GM19035 (cell line): ENCODE data around the gene SH2D6.
A peak's percentile ranks its signal among the peaks of the same experiment; 100 is the strongest.
"Not testable (repeated sequence)": the region's sequence is repeated elsewhere in the genome, so short reads cannot be mapped to it uniquely, and the experiment has no call there.

Source experiments
- ATAC-seq: cut with Tn5 transposase; IDR thresholded peaks from one replicate; pipeline ENCODE4 v1.9.1; 2021; ENCODE audit not compliant: unreplicated experiment

The SH2D6 gene

GRCh38 chr2:85398426-85399182 is 19.9 kb upstream of the SH2D6 start:
- no peak for ATAC-seq

GRCh38 chr2:85399183-85399455 is 19.4 kb upstream of the SH2D6 start:
- no peak for ATAC-seq

GRCh38 chr2:85400023-85400422 is 18.5 kb upstream of the SH2D6 start:
- ATAC-seq: no peak

GRCh38 chr2:85400541-85401463 is 17.7 kb upstream of the SH2D6 start:
- no peak for ATAC-seq

GRCh38 chr2:85401464-85401805 is 17.1 kb upstream of the SH2D6 start:
- ATAC-seq: no peak

- no peak for ATAC-seq
Measured at GRCh38 chr2:85401844-85402243, 16.7 kb upstream of the SH2D6 start.

GRCh38 chr2:85405201-85406059 is 13.1 kb upstream of the SH2D6 start:
- ATAC-seq: no peak

GRCh38 chr2:85409845-85410583 is 8.5 kb upstream of the SH2D6 start, which contains the start of gene CAPG:
Gene CAPG, minus strand, starts transcription at chr2:85410366. Its CDS starts 8,221 bp downstream, at chr2:85402145.
- ATAC-seq: no peak

- ATAC-seq: no peak
Measured at GRCh38 chr2:85410584-85411404, 7.7 kb upstream of the SH2D6 start.

GRCh38 chr2:85411405-85411748 is 7.1 kb upstream of the SH2D6 start:
- no peak for ATAC-seq

GRCh38 chr2:85413592-85414420 is 4.7 kb upstream of the SH2D6 start:
- no peak for ATAC-seq

GRCh38 chr2:85414421-85414759 is 4.1 kb upstream of the SH2D6 start:
- not testable (repeated sequence) for ATAC-seq

- no peak for ATAC-seq
Measured at GRCh38 chr2:85414761-85415553, 3.6 kb upstream of the SH2D6 start.

- ATAC-seq: no peak
Measured at GRCh38 chr2:85415980-85416650, 2.4 kb upstream of the SH2D6 start.

GRCh38 chr2:85419009-85419675 is 628 bp downstream of the SH2D6 start:
- ATAC-seq: no peak

- peak; percentile 47 for ATAC-seq
Measured at GRCh38 chr2:85420536-85421259, 2.2 kb downstream of the SH2D6 start.
